ENCODE results near the gene CENPN.

Gene CENPN

GRCh38 chr16:80991792-80992430 lies 15.1 kb upstream of the CENPN start:
- DNase-seq (ENCODE audit: low read depth, low spot score) = no peak

- DNase-seq (ENCODE audit: low read depth, low spot score) = no peak
Measured at GRCh38 chr16:80992676-80993293, 14.2 kb upstream of the CENPN start.

- DNase-seq (ENCODE audit: low read depth, low spot score) = no peak
Measured at GRCh38 chr16:80993307-80993706, 13.7 kb upstream of the CENPN start.

GRCh38 chr16:80993834-80994233 lies 13.2 kb upstream of the CENPN start:
- no peak for DNase-seq (ENCODE audit: low read depth, low spot score)

- no peak for DNase-seq (ENCODE audit: low read depth, low spot score)
Measured at GRCh38 chr16:80994451-80994850, 12.6 kb upstream of the CENPN start.

- DNase-seq (ENCODE audit: low read depth, low spot score) = no peak
Measured at GRCh38 chr16:80996688-80997138, 10.3 kb upstream of the CENPN start.

GRCh38 chr16:80997139-80997798 lies 9.7 kb upstream of the CENPN start:
- no peak for DNase-seq (ENCODE audit: low read depth, low spot score)

- no peak for DNase-seq (ENCODE audit: low read depth, low spot score)
Measured at GRCh38 chr16:80997964-80998620, 8.9 kb upstream of the CENPN start.

GRCh38 chr16:81000873-81001272 lies 6.1 kb upstream of the CENPN start:
- no peak for DNase-seq (ENCODE audit: low read depth, low spot score)

- no peak for DNase-seq (ENCODE audit: low read depth, low spot score)
Measured at GRCh38 chr16:81001330-81001729, 5.7 kb upstream of the CENPN start.

GRCh38 chr16:81003064-81003463 lies 4.0 kb upstream of the CENPN start:
- DNase-seq (ENCODE audit: low read depth, low spot score) = no peak

- no peak for DNase-seq (ENCODE audit: low read depth, low spot score)
Measured at GRCh38 chr16:81003610-81004460, 3.2 kb upstream of the CENPN start.

GRCh38 chr16:81004646-81005353 lies 2.2 kb upstream of the CENPN start:
- no peak for DNase-seq (ENCODE audit: low read depth, low spot score)

- DNase-seq (ENCODE audit: low read depth, low spot score) = no peak
Measured at GRCh38 chr16:81005610-81006161, 1.3 kb upstream of the CENPN start.

GRCh38 chr16:81006211-81006812 lies 702 bp upstream of the CENPN start:
- DNase-seq (ENCODE audit: low read depth, low spot score) = peak; percentile 28

GRCh38 chr16:81008505-81008789 lies 1.4 kb downstream of the CENPN start:
- no peak for DNase-seq (ENCODE audit: low read depth, low spot score)

- no peak for DNase-seq (ENCODE audit: low read depth, low spot score)
Measured at GRCh38 chr16:81012974-81013373, 6.0 kb downstream of the CENPN start.

- DNase-seq (ENCODE audit: low read depth, low spot score) = no peak
Measured at GRCh38 chr16:81014672-81015071, 7.7 kb downstream of the CENPN start.

GRCh38 chr16:81018496-81018895 lies 11.5 kb downstream of the CENPN start:
- DNase-seq (ENCODE audit: low read depth, low spot score) = no peak

GRCh38 chr16:81026429-81026828 lies 19.4 kb downstream of the CENPN start:
- no peak for DNase-seq (ENCODE audit: low read depth, low spot score)
